Naive thymus-derived CD8-positive, alpha-beta T cell (primary cell): ENCODE data around the gene CCDC81. TPM values are rescaled to one million over a fixed set of nuclear protein-coding genes. Genes with fewer than 3 reads are reported as not detected.

ENCODE experiments used
- ATAC-seq, 2 donors: fragments of 150-1000 bp; cut with Tn5 transposase in 1 of 2; sonication (Bioruptor Pico), chemical (Tn5 transposase) in 1 of 2; 1 replicate in 1 of 2; 2 replicates in 1 of 2; pipeline ENCODE4 v1.10.0; 2021; ENCODE audit warnings: mild to moderate bottlenecking in 2 of 2, moderate library complexity in 2 of 2
- POLR2A ChIA-PET: fragments of 350-600 bp; sonication (Branson Sonifier 250); formaldehyde crosslinking; loops from one replicate; lab custom pipeline; 2021; ENCODE audit warnings: antibody characterized with exemption; lab: Charles Lee
- DNase-seq, 10 donors: peaks; one replicate each; pipeline versions ENCODE4 v3.0.0 to v3.0.0-alpha.2; 2020 to 2022
- H3K27ac Mint-ChIP-seq, 10 donors: one replicate each; pipeline ENCODE4 v1.8.0; 2020 to 2022; ENCODE audit warnings: mild to moderate bottlenecking in 10 of 10, mixed read lengths in 10 of 10, moderate library complexity in 4 of 10, inconsistent platforms in 1 of 10
- H3K27me3 Mint-ChIP-seq, 5 donors: one replicate each; pipeline ENCODE4 v1.8.0; 2021 to 2022; ENCODE audit warnings: mixed read lengths in 5 of 5
- H3K36me3 Mint-ChIP-seq, 3 donors: one replicate each; pipeline ENCODE4 v1.8.0; 2020 to 2022; ENCODE audit warnings: mixed read lengths in 3 of 3, mild to moderate bottlenecking in 2 of 3, inconsistent platforms in 1 of 3
- H3K4me1 Mint-ChIP-seq, 4 donors: one replicate each; pipeline ENCODE4 v1.8.0; 2021 to 2022; ENCODE audit warnings: mixed read lengths in 4 of 4
- H3K4me3 Mint-ChIP-seq, 10 donors: one replicate each; pipeline ENCODE4 v1.8.0; 2020 to 2022; ENCODE audit warnings: mild to moderate bottlenecking in 10 of 10, mixed read lengths in 10 of 10, moderate library complexity in 6 of 10, inconsistent platforms in 1 of 10
- H3K9me3 Mint-ChIP-seq, 9 donors: one replicate each; pipeline ENCODE4 v1.8.0; 2020 to 2022; ENCODE audit warnings: mixed read lengths in 9 of 9, mild to moderate bottlenecking in 3 of 9, inconsistent platforms in 1 of 9, moderate library complexity in 1 of 9
- polyA plus RNA-seq, 3 donors: library from polyadenylated mRNA; unstranded; fragments of 300-500 nt; fragmentation: Illumina TruSeq; gene quantifications; one replicate each; pipeline ENCODE4 v1.2.3, GENCODE V29; 2021
- total RNA-seq, 8 experiments: library from RNA in 2 of 8; stranded (reverse) in 2 of 8; gene quantifications; one replicate each; pipeline ENCODE4 v1.2.3 and lab custom pipeline; 2021 to 2026

Gene CCDC81
- total and polyA plus RNA-seq, 5 experiments from 2014 or later, result 0.10 to 0.62 (median 0.43) TPM; not detected in 1

- POLR2A ChIA-PET, result no interaction called here
- Mint-ChIP-seq H3K9me3 (no peaks in the 10 kb centered on the region), H3K27me3 (no peaks in the 10 kb centered on the region), H3K4me3 (no peak overlapping the region), H3K36me3 (peaks cover 0 to 2% (median 0%) of the 10 kb centered on the region in 3 donors), H3K4me1 (peaks cover 0 to 2% (median 0%) of the 10 kb centered on the region in 4 donors), H3K27ac (peak overlapping the region in 1 of 10 donors; percentile 16)
- no peak for ATAC-seq
- DNase-seq, result no peak
Observed at GRCh38 chr11:86463120-86463519, 88.4 kb downstream of the CCDC81 start.

- H3K27me3 Mint-ChIP-seq, result no peaks in the 10 kb centered on the region
- peaks cover 0 to 2% (median 0%) of the 10 kb centered on the region in 3 donors for H3K36me3 Mint-ChIP-seq
- no peak overlapping the region for H3K4me3 Mint-ChIP-seq
- H3K9me3 Mint-ChIP-seq, result no peaks in the 10 kb centered on the region
- ATAC-seq (no peak), DNase-seq (no peak)
- H3K27ac Mint-ChIP-seq, result no peak overlapping the region
- H3K4me1 Mint-ChIP-seq, result peaks cover 0 to 2% (median 0%) of the 10 kb centered on the region in 4 donors
- POLR2A ChIA-PET, result no interaction called here
Observed at GRCh38 chr11:86463955-86464354, 89.3 kb downstream of the CCDC81 start.

GRCh38 chr11:86464509-86465221, 90.0 kb downstream of the CCDC81 start:
- Mint-ChIP-seq H3K27ac (peak overlapping the region in 1 of 10 donors; percentile 11), H3K9me3 (no peaks in the 10 kb centered on the region), H3K36me3 (peaks cover 0 to 2% (median 0%) of the 10 kb centered on the region in 3 donors), H3K27me3 (no peaks in the 10 kb centered on the region), H3K4me3 (no peak overlapping the region), H3K4me1 (peaks cover 0 to 2% (median 0%) of the 10 kb centered on the region in 4 donors)
- POLR2A ChIA-PET, result no interaction called here
- no peak for ATAC-seq
- DNase-seq, result no peak

DNA sequence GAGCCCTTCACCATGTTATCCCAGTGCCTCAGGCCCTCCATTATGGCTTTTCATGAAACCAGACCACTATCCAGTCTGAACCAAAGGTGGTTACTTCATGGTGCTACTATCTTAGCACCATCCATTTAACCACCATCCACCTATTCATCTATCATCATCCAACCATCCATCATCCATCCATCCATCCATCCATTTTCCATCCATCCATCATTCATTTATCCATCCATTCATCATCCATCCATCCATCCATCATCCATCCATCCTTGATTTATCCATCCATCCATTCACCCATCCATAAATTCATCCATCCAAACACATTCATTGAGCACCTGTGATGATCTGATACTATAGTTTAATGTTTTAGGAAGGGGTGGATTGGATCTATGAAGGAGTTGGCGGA, 93.5 kb downstream of the CCDC81 start:
- H3K36me3 Mint-ChIP-seq, result peaks cover 0 to 2% (median 0%) of the 10 kb centered on the region in 3 donors
- no peaks in the 10 kb centered on the region for H3K9me3 Mint-ChIP-seq
- POLR2A ChIA-PET, result no interaction called here
- peaks cover 0 to 4% (median 0%) of the 10 kb centered on the region in 5 donors for H3K27me3 Mint-ChIP-seq
- DNase-seq (no peak), ATAC-seq (no peak)
- H3K27ac Mint-ChIP-seq, result no peak overlapping the region
- no peak overlapping the region for H3K4me3 Mint-ChIP-seq
- H3K4me1 Mint-ChIP-seq, result no peaks in the 10 kb centered on the region

- DNase-seq, result no peak
- Mint-ChIP-seq H3K36me3 (peaks cover 0 to 2% (median 0%) of the 10 kb centered on the region in 3 donors), H3K4me3 (no peak overlapping the region), H3K27me3 (peaks cover 0 to 5% (median 0%) of the 10 kb centered on the region in 5 donors), H3K4me1 (peaks cover 0 to 2% (median 0%) of the 10 kb centered on the region in 4 donors), H3K27ac (no peak overlapping the region), H3K9me3 (no peaks in the 10 kb centered on the region)
- ATAC-seq, result no peak
- POLR2A ChIA-PET, result no interaction called here
Observed at GRCh38 chr11:86469491-86470388, 95.1 kb downstream of the CCDC81 start.

Other genes starting within 250 kb of the CCDC81 start
- 10 to 100 TPM; 31.1 to 31.5 TPM for gene EED, start 130.1 kb upstream of the CCDC81 start, total RNA-seq
- 10 to 100 TPM; 10.9 to 19.2 (median 12.1) TPM for gene EED, start 130.1 kb upstream of the CCDC81 start, polyA plus RNA-seq
- gene HIKESHI, start 72.6 kb upstream of the CCDC81 start, total RNA-seq, result 10 to 100 TPM; 33.5 to 34.9 TPM
- 10 to 100 TPM; 86.4 to 96.0 (median 94.3) TPM for gene HIKESHI, start 72.6 kb upstream of the CCDC81 start, polyA plus RNA-seq